Esophagus muscularis mucosa (tissue), 4 donors: ENCODE results near the gene AUTS2. TPM values are rescaled to one million over a fixed set of nuclear protein-coding genes. Genes with fewer than 3 reads are reported as not detected.

Source experiments
- DNase-seq: peaks from one replicate; pipeline ENCODE4 v3.0.0-alpha.2; 2017; ENCODE audit errors: extremely low spot score
- H3K27ac ChIP-seq, 4 donors: fragments of 200-600 bp; sonication (generic); replicated peaks in 1 of 4; 1 replicate in 3 of 4; 2 replicates in 1 of 4; pipeline ENCODE4 v1.5.1; 2016 to 2019; ENCODE audit warnings: mild to moderate bottlenecking in 1 of 4
- H3K27me3 ChIP-seq, 4 donors: fragments of 200-600 bp; sonication (generic); one replicate each; pipeline versions ENCODE4 v1.5.1 to v1.6.0; 2016 to 2019
- H3K36me3 ChIP-seq, 4 donors: fragments of 200-600 bp; sonication (generic); one replicate each; pipeline ENCODE4 v1.5.1; 2016 to 2019
- H3K4me1 ChIP-seq, 4 donors: fragments of 200-600 bp; sonication (generic); one replicate each; pipeline ENCODE4 v1.5.1; 2016 to 2019
- H3K4me3 ChIP-seq, 4 donors: fragments of 200-600 bp; sonication (generic); 1 replicate in 2 of 4; 2 replicates in 2 of 4; pipeline ENCODE4 v1.5.1; 2016 to 2019; ENCODE audit warnings: mild to moderate bottlenecking in 4 of 4, moderate library complexity in 1 of 4
- H3K9me3 ChIP-seq, 4 donors: fragments of 200-600 bp; sonication (generic); 1 replicate in 3 of 4; 2 replicates in 1 of 4; pipeline ENCODE4 v1.5.1; 2016 to 2019
- EP300 ChIP-seq: sonication (generic); formaldehyde crosslinking; IDR thresholded peaks from one replicate; pipeline ENCODE4 v1.6.1; 2017; ENCODE audit warnings: antibody characterized with exemption
- POLR2A ChIP-seq: fragments of 450-650 bp; IDR thresholded peaks from one replicate; pipeline ENCODE4 v1.6.1; 2017; ENCODE audit warnings: antibody characterized with exemption, moderate library complexity, mild to moderate bottlenecking, low read depth
- POLR2AphosphoS5 ChIP-seq, 2 donors: sonication (generic); formaldehyde crosslinking; IDR thresholded peaks; one replicate each; pipeline ENCODE4 v1.6.1; 2017; ENCODE audit warnings: antibody characterized with exemption in 2 of 2
- WGBS: methylation state at CpG from one replicate; pipeline ENCODE4 v1.1.5; 2018; 5-methylcytosine and 5-hydroxymethylcytosine counted together
- intact Hi-C: fragments of 100-400 bp; cut with DNase I; formaldehyde crosslinking; loops from one replicate; pipeline ENCODE4 v1.15.1; 2023
- total RNA-seq, 4 donors: library from RNA; depleted of rRNA; stranded (reverse); fragments of >200 nt; gene quantifications; one replicate each; pipeline versions ENCODE4 v1.1.0 to v1.2.1, GENCODE V29; 2016
- TF ChIP-seq, protein P1 (sequence below), 3 experiments: fragments of 200-600 bp in 2 of 3; fragments of 450-650 bp in 1 of 3; sonication (generic) in 2 of 3; IDR thresholded peaks; one replicate each; pipeline ENCODE4 v1.5.1; 2017 to 2019; ENCODE audit warnings: antibody characterized with exemption in 3 of 3, mild to moderate bottlenecking in 2 of 3, moderate library complexity in 1 of 3

AUTS2 gene
- total RNA-seq, 4 donors from 2014 or later = 18.5 to 44.9 (median 34.2) TPM

GRCh38 chr7:69825113-69825972 is 227.1 kb downstream of the AUTS2 start:
- peaks cover 7 to 51% (median 42%) of the 10 kb centered on the region in 4 donors for H3K4me1 ChIP-seq
- WGBS = 82% methylated on average over 7 of the region's 7 CpGs
- DNase-seq = no peak
- intact Hi-C loops = no loop called here
- no peak overlapping the region for H3K4me3 ChIP-seq
- TF ChIP-seq, protein P1, sequence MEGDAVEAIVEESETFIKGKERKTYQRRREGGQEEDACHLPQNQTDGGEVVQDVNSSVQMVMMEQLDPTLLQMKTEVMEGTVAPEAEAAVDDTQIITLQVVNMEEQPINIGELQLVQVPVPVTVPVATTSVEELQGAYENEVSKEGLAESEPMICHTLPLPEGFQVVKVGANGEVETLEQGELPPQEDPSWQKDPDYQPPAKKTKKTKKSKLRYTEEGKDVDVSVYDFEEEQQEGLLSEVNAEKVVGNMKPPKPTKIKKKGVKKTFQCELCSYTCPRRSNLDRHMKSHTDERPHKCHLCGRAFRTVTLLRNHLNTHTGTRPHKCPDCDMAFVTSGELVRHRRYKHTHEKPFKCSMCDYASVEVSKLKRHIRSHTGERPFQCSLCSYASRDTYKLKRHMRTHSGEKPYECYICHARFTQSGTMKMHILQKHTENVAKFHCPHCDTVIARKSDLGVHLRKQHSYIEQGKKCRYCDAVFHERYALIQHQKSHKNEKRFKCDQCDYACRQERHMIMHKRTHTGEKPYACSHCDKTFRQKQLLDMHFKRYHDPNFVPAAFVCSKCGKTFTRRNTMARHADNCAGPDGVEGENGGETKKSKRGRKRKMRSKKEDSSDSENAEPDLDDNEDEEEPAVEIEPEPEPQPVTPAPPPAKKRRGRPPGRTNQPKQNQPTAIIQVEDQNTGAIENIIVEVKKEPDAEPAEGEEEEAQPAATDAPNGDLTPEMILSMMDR (IDR thresholded peaks at IDR 0.05) = no peak
- TF ChIP-seq POLR2A = no peak
- no peak for TF ChIP-seq EP300
- TF ChIP-seq POLR2AphosphoS5 (IDR thresholded peaks at IDR 0.05) = no peak
- no peaks in the 10 kb centered on the region for H3K36me3 ChIP-seq
- no peaks in the 10 kb centered on the region for H3K27me3 ChIP-seq
- no peak overlapping the region for H3K27ac ChIP-seq
- H3K9me3 ChIP-seq = no peaks in the 10 kb centered on the region

DNA sequence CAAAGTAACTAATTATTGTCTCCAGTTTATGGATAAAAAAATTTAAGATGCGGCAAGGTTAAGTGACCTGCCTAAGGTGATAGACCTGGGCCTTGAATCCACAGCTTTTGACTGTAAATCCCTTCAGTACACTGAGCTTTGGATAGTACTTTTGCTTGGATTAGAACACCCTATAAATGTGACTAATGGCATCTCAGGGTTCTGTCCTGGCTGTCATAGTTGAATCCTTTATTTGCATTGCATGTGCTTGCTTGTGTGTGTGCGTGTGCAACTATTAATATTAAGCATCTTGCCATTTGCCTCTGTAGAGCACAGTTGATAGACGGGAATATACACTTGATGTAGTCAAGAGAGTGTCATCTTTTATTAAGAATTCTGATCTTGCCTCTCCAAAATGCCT is 228.0 kb downstream of the AUTS2 start:
- 98% methylated on average over 3 of the region's 3 CpGs for WGBS
- TF ChIP-seq POLR2A = no peak
- TF ChIP-seq, protein P1 (IDR thresholded peaks at IDR 0.05) = no peak
- TF ChIP-seq POLR2AphosphoS5 (IDR thresholded peaks at IDR 0.05) = no peak
- no peak for TF ChIP-seq EP300
- no peaks in the 10 kb centered on the region for H3K9me3 ChIP-seq
- H3K4me1 ChIP-seq = peaks cover 7 to 47% (median 41%) of the 10 kb centered on the region in 4 donors
- no peak for DNase-seq
- H3K36me3 ChIP-seq = no peaks in the 10 kb centered on the region
- no peaks in the 10 kb centered on the region for H3K27me3 ChIP-seq
- H3K27ac ChIP-seq = no peak overlapping the region
- no peak overlapping the region for H3K4me3 ChIP-seq
- intact Hi-C loops = no loop called here

DNA sequence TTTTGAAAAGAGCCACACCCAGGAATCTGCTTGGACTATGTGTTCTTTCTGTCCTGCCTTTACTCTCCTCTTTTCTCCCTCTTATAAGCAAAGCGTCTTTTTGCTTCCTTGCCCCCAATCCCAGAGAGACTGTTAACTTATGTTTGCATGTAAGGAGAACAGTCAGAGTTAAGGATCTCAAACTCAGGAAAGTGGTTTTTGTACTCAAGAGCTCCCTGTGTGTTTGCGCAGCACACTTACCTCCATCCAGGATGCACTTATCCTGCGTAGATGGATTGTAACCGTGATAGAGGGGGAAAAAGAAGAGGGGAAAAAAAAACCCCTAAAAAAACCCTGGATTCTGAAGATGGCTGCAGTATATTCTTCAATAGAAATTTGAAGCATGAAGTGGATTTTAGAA is 228.9 kb downstream of the AUTS2 start:
- TF ChIP-seq EP300 = no peak
- TF ChIP-seq, protein P1 (IDR thresholded peaks at IDR 0.05) = no peak
- no peak for TF ChIP-seq POLR2AphosphoS5 (IDR thresholded peaks at IDR 0.05)
- WGBS = 98% methylated on average over 4 of the region's 4 CpGs
- Histone ChIP-seq H3K27ac (no peak overlapping the region), H3K4me1 (peaks cover 7 to 43% (median 38%) of the 10 kb centered on the region in 4 donors), H3K9me3 (no peaks in the 10 kb centered on the region), H3K27me3 (no peaks in the 10 kb centered on the region), H3K36me3 (no peaks in the 10 kb centered on the region), H3K4me3 (no peak overlapping the region)
- intact Hi-C loops = no loop called here
- DNase-seq = no peak

GRCh38 chr7:69827558-69827957 is 229.3 kb downstream of the AUTS2 start:
- intact Hi-C loops = no loop called here
- no peaks in the 10 kb centered on the region for H3K27me3 ChIP-seq
- peaks cover 7 to 39% (median 34%) of the 10 kb centered on the region in 4 donors for H3K4me1 ChIP-seq
- 69% methylated on average over 3 of the region's 3 CpGs for WGBS
- no peaks in the 10 kb centered on the region for H3K9me3 ChIP-seq
- H3K4me3 ChIP-seq = no peak overlapping the region
- DNase-seq = no peak
- H3K36me3 ChIP-seq = no peaks in the 10 kb centered on the region
- H3K27ac ChIP-seq = no peak overlapping the region
- no peak for TF ChIP-seq POLR2A

DNA sequence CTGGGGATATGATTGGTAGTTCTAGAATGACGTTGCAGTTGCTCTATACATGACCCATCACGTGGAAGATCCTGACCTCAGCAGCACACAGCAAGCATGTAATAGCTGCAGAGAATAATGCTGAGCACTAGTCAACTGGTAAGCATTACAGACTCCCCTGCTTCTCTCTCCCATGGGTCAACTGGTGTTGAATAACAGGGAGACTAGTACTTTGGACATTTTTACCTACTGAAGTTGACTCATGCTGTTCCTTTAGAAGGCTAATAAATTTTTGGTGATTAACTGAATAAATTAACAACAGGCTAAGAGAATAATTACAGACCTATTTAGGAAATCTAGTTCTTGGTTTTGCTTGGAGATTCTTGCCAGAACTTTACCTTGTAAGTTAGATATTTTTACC is 234.1 kb downstream of the AUTS2 start:
- WGBS = 88% methylated on average over 2 of the region's 2 CpGs

More for the DNA sequence above, 234.1 kb downstream of the AUTS2 start:
- H3K4me3 ChIP-seq = no peak overlapping the region
- peaks cover 0 to 6% (median under 1%) of the 10 kb centered on the region in 4 donors for H3K4me1 ChIP-seq
- no peaks in the 10 kb centered on the region for H3K9me3 ChIP-seq
- intact Hi-C loops = no loop called here
- DNase-seq = no peak
- H3K36me3 ChIP-seq = no peaks in the 10 kb centered on the region
- TF ChIP-seq EP300 (no peak), POLR2AphosphoS5 (IDR thresholded peaks at IDR 0.05) (no peak), POLR2A (no peak)
- TF ChIP-seq, protein P1 (IDR thresholded peaks at IDR 0.05) = no peak
- H3K27ac ChIP-seq = no peak overlapping the region
- no peaks in the 10 kb centered on the region for H3K27me3 ChIP-seq
